GM18870 (cell line): ENCODE data around the gene SORL1.
"Not testable (repeated sequence)": the region's sequence is repeated elsewhere in the genome, so short reads cannot be mapped to it uniquely, and the experiment has no call there.

ENCODE experiments used
- ATAC-seq: cut with Tn5 transposase; IDR thresholded peaks from one replicate; pipeline ENCODE4 v1.9.1; 2021; ENCODE audit warnings: moderate library complexity; ENCODE audit not compliant: unreplicated experiment

Gene SORL1

GRCh38 chr11:121613724-121614123 lies 161.6 kb downstream of the SORL1 start:
- no peak for ATAC-seq

GRCh38 chr11:121614636-121615240 lies 162.6 kb downstream of the SORL1 start:
- no peak for ATAC-seq

DNA sequence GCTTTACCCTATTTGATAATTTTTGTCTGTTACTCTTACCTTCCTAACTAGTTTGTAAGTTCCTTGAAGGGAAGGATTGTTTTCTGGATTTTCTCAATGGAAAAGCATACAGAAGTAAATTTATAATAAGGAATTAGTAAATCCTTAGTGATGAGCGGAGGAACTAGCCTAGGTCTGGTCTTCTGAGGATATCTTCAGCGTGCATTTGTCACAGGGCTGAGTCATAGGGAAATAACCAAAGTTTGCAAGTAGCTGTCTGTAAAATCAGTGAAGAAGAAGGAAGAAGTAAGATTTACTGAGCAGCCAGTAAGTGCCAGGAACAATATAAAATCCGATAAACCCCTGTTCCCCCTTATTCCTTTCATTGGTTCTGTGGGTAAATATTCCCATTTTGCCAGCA lies 163.4 kb downstream of the SORL1 start:
- ATAC-seq = no peak

DNA sequence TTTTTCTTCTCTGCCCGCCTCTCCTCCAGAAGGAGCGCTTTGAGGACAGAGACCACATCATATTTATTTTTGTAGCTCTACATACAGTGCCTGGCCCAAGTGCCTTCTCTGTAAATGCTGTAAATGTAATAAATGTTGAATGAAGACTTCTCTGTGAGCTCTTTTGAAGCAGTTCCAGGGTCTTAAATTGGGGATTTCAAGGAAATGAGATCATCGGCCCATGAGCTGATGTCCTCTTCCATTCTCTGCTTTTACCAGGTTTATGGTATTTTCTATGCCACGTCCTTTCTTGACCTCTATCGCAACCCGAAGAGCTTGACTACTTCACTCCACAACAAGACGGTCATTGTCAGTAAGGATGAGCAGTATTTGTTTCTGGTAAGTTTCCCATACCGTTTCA lies 166.4 kb downstream of the SORL1 start:
- no peak for ATAC-seq

DNA sequence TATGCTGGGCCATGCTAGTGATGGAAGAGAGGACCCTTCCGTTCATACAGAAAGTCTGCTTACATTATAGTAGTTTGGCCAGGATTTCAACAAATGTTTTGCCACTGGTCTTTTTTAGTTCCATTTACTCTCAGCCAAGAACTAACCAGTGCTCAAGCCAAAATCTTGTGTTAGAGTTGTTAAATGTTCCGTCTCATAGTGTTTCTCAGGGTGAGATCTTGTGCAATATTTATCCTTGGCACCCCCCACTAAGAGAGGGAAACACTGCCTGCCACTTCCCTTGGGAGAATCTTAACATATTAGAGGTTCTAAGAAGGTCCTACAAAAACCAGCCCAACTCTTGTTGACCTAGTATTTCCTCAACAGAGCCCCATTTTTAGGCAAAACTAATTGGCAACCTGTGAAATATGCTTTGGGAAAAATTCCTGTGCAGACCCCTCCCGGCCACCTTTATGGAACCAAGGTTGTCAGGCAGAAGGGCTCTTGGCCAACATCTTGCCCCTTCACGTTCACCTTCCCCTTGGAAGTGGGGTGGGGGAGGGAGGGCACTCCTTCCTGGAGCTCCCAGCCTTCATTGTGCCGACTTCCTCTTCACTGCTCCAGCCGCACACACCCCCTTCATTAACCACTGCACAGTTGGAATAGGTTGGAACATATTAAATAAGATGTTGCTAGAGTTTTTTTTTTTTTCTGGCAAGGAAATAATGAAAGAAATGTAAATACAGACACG lies 173.8 kb downstream of the SORL1 start:
- ATAC-seq = no peak

DNA sequence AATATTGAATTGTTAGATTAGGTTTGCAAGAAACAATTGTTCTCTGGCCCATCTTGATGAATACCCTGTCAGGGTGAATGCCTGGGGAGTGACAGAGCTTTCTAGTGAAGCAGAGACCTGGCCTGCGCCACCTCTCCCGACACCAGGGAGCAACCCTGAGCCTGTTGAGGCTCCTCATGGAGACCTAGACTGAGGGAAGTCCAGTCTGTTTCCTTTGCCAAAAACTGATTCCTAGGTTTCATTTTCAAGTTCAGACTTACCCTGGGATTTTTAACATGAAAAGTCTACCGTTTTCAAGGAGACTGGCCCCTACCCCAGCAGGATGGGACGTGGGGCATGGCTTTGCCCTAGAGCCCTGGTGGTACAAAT lies 174.4 kb downstream of the SORL1 start:
- no peak for ATAC-seq

DNA sequence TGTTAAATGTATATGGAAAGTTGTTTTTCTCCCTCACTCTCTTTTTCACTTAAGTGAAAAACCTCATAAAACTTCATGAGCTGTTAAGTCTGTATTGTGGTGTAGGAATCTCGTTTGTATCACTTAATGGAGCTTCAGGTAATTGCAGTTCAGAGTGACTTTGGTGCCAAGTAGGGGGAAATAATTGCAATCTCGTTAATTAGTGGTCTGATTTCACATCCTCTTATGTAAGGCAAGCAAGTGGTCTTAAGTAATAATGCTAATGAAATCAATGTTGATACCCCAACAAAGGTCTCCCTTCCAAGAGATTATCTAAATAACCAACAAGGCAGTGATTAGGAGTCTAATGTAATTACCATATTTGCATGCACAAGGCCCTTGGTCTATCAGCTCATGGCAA lies 174.9 kb downstream of the SORL1 start:
- no peak for ATAC-seq

GRCh38 chr11:121630041-121630440 lies 177.9 kb downstream of the SORL1 start:
- ATAC-seq = no peak

GRCh38 chr11:121631456-121631855 lies 179.3 kb downstream of the SORL1 start:
- ATAC-seq = no peak

GRCh38 chr11:121634273-121634672 lies 182.2 kb downstream of the SORL1 start:
- ATAC-seq = no peak

GRCh38 chr11:121634889-121635288 lies 182.8 kb downstream of the SORL1 start:
- ATAC-seq = no peak

DNA sequence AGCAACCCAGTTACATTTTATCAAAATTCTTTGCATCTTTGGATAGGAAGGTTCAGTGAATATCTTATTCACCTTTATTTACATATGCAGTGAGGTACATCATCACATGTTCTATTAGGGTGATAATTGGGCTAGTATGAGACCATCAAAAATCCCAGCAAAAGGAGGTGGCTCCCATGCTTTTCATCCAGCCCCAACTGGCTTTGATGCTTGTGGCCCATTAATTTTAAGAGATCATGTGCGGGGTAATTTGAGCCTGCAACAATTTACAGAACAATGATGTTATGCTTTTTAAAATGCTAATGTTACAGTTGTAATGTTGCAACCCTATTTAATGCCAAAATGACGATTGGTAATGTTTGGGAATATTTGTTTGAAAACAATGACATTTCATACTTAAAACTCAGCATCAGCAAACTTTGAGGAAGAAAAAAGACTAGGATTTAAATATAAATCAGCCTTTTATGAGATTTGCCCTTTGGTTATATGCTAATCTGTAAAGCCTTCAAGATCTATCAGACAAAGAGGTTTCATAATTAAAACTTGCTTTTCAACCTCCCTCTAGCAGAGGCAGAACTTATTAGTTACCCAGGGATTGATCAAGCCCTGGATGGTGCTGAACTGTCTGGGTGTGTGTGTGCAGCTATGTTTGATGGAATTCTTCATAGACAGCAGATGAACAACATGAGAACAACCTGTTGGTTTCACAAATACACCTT lies 184.1 kb downstream of the SORL1 start:
- no peak for ATAC-seq

DNA sequence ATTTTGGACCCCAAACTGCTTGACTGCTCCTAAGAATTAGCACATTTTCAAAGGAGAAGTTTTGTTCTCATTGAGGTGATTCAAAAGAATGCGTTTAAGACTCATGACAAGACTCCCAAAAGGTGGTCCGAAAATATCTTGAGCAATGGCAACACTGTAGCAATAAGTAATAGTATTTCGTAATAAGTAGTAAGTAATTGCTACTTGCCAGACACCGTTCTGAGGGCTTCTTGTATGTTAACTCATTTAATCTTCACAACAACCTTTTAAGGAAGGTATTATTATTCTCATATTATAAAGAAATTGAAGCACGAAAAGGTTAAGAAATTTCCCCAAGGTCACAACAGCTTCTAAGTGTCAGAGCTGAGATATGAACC lies 184.7 kb downstream of the SORL1 start:
- no peak for ATAC-seq

- ATAC-seq = not testable (repeated sequence)
These were observed 185.5 kb downstream of the SORL1 start for GRCh38 chr11:121637587-121637986.

DNA sequence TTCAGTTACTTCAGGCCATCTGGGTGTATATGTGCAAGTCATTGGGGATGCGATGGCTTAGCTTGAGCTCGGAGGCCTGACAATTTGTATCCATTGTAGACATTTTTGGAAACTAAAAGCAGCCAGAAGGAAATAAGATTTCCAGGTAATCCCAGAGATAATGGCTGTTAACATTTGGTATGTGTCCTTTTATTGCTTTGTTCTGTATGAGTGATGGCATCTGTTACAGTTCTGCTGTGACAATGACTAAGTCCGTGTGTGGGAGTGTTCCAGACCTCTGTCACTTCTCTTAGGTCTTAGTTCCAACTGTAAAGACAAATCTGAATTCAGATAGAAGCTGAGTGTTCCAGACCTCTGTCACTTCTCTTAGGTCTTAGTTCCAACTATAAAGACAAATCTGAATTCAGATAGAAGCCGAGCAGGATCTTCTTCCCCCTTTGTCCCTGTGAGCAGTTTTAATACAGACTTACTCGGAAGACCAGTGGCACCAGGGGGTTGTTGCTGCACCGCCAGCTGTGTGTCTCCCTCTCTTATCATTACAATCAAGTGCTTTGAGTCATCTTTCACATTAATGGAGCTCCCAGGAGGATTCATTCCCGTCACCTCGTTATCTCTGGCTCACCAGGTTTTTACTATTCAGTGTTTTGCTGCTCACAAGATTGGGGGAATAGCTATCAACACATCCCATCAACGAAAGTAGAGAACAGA lies 191.5 kb downstream of the SORL1 start:
- no peak for ATAC-seq

- no peak for ATAC-seq
These were observed 192.0 kb downstream of the SORL1 start for GRCh38 chr11:121644187-121644512.

- no peak for ATAC-seq
These were observed 192.9 kb downstream of the SORL1 start for GRCh38 chr11:121645001-121645400.

- ATAC-seq = no peak
These were observed 193.5 kb downstream of the SORL1 start for GRCh38 chr11:121645596-121645995.

DNA sequence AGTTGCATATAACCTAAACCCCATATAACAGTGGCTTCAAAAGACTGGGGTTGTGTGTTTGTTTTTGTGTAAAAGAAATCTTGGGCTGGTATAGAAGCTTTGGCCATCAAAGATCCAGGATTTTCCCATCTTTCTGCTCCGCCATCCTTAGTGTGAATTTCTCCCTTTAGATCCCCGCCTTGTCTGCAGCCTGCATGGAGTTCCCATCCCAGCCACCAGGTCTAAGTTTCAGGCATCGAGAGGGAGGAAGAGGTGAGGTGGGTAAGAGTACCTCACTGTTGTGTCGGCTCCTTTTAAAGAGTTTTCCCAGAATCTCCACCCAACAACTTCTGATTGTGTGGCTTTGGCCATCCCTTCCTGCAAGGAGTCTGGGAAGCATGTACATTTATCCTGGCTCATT lies 196.2 kb downstream of the SORL1 start:
- ATAC-seq = no peak

DNA sequence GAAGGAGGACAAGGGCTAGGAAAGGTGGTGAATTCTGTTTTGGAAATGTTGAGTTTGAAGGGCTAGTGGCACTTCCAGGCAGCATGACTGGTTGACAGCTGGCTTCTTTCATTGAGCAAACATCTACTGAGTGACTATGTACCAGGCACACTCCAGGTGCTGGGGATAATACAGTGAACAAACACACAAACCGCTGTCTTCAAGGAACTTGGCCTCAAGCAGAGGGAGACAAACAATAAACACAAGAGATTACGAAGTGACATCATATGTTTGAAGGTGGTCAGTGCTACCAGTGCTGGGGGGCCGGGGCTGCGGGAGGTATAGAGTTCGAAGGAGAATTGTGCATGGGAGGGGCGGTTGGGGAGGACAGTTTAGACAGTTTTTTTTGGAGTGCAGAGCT lies 197.7 kb downstream of the SORL1 start:
- no peak for ATAC-seq

DNA sequence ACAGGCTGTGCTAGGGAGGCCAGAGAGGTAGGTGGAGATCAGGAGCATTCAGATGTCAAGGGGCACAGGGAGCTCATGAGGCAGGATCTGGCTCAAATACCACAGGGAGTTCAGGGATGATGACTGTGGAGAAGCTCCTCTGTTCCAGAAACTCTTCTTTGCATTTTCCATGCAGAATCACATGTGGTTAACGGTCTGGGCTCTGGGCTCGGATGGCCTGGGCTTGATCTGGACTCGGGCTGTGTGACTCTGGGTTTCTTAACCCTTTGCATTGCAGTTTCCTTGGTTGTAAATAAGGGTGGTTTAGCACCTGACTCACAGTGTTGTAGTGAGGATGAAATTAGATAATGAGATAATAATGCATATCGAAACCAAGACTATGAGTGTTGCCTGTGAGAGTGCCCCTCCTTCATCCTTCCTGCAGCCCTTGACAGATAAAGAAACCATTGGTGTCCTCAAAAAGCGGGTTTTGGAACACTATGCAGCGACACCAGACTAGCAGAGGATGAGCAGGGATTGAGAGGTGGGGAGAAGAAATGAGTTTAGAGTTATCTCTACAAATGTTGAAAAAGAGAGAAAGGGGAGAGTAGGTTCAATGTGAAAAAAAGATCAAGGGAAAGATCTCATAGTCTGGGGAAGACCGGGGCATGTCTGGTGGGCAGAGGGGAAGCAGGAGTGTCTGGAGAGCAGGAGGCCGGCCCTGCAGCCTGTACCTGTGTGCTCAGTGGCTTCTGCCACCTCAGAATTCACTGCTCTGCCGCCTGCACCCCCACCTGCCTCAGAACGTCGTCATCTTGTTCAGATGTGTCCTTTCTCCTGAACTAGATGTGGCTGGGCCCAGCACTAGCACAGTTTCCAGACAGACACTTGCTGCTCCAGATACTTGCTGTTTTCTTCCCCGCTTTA lies 198.5 kb downstream of the SORL1 start:
- no peak for ATAC-seq
